ENCODE data around the gene MOCS1.

The MOCS1 gene

GRCh38 chr6:39925931-39926290, 8.4 kb downstream of the MOCS1 start:
- H3K4me3 ChIP-seq (ENCODE audit: low read depth, low read length), result no peak overlapping the region
- TF ChIP-seq, protein P1, sequence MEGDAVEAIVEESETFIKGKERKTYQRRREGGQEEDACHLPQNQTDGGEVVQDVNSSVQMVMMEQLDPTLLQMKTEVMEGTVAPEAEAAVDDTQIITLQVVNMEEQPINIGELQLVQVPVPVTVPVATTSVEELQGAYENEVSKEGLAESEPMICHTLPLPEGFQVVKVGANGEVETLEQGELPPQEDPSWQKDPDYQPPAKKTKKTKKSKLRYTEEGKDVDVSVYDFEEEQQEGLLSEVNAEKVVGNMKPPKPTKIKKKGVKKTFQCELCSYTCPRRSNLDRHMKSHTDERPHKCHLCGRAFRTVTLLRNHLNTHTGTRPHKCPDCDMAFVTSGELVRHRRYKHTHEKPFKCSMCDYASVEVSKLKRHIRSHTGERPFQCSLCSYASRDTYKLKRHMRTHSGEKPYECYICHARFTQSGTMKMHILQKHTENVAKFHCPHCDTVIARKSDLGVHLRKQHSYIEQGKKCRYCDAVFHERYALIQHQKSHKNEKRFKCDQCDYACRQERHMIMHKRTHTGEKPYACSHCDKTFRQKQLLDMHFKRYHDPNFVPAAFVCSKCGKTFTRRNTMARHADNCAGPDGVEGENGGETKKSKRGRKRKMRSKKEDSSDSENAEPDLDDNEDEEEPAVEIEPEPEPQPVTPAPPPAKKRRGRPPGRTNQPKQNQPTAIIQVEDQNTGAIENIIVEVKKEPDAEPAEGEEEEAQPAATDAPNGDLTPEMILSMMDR (IDR thresholded peaks at IDR 0.05; ENCODE audit: borderline replicate concordance, insufficient read depth, low read depth, low read length), result no peak

DNA sequence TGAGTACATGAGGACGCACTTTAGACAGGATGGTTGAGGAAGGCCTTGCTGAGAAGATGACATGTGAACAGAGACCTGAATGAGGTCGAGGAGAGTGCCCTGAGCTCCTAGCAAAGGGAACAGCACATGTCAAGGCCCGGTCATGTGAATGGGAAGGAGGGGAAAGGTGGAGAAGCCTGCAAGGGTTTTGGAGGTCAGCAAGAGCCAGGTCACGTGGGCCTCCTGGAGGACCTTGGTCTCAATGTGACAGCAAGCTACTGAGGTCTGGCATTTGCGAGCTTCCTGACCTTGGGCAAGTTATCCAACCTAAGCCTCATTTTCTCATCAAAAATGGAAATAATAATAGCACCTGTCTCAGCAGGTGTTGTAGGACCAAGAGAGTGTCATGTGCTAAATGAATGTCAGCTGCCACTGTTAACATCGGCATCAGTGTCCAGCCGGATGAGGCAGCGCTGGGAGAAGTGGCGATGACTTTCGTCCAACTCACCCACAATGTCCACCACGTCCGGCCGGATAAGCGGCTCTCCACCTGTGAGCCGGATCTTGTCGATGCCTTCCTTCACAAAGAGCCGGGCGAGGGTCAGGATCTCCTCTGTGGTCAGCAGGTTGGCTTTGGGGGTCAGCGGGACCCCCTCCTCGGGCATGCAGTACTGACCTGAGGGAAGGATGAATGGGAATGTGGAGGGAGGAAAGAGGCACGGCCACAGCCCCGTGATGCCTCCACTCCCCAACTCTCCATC, 8.9 kb downstream of the MOCS1 start:
- H3K4me3 ChIP-seq (ENCODE audit: low read depth, low read length), result no peak overlapping the region
- TF ChIP-seq, protein P1 (IDR thresholded peaks at IDR 0.05; ENCODE audit: borderline replicate concordance, insufficient read depth, low read depth, low read length), result no peak

GRCh38 chr6:39924283-39924682, 10.0 kb downstream of the MOCS1 start:
- TF ChIP-seq, protein P1 (IDR thresholded peaks at IDR 0.05; ENCODE audit: borderline replicate concordance, insufficient read depth, low read depth, low read length), result no peak
- H3K4me3 ChIP-seq (ENCODE audit: low read depth, low read length), result no peak overlapping the region

- no peak overlapping the region for H3K4me3 ChIP-seq (ENCODE audit: low read depth, low read length)
- TF ChIP-seq, protein P1 (IDR thresholded peaks at IDR 0.05; ENCODE audit: borderline replicate concordance, insufficient read depth, low read depth, low read length), result no peak
Measured at GRCh38 chr6:39923861-39924260, 10.4 kb downstream of the MOCS1 start.

GRCh38 chr6:39923394-39923793, 10.9 kb downstream of the MOCS1 start:
- no peak overlapping the region for H3K4me3 ChIP-seq (ENCODE audit: low read depth, low read length)
- TF ChIP-seq, protein P1 (IDR thresholded peaks at IDR 0.05; ENCODE audit: borderline replicate concordance, insufficient read depth, low read depth, low read length), result no peak

GRCh38 chr6:39922821-39923220, 11.4 kb downstream of the MOCS1 start:
- TF ChIP-seq, protein P1 (IDR thresholded peaks at IDR 0.05; ENCODE audit: borderline replicate concordance, insufficient read depth, low read depth, low read length), result no peak
- no peak overlapping the region for H3K4me3 ChIP-seq (ENCODE audit: low read depth, low read length)

GRCh38 chr6:39920157-39920556, 14.1 kb downstream of the MOCS1 start:
- H3K4me3 ChIP-seq (ENCODE audit: low read depth, low read length), result no peak overlapping the region
- TF ChIP-seq, protein P1 (IDR thresholded peaks at IDR 0.05; ENCODE audit: borderline replicate concordance, insufficient read depth, low read depth, low read length), result no peak

All from GM12875 (cell line).